ENCODE results near the gene NPC2.

Gene NPC2

DNA sequence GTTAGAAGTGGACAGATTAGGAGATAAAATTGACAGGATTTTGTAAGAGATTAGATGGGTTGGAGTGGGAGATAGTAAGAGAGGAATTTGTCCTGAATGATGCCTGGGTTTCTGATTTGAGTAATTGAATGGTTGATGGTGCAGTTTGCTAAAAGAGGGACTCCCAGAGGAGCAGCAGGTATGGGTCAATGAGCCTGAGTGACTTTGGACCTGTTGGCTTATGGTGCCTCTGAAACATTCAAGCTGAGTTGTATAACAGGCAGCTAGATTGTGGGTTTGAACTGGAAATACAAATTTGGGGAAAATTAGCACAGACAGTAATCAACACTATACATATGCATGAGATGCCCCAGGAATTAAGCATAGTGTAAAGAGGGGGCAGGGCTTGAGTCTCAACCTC is 50.3 kb downstream of the NPC2 start:
- Histone ChIP-seq H3K9ac (ENCODE audit: insufficient read length) (no peak overlapping the region), H3K27ac (no peak overlapping the region)
- no peak for TF ChIP-seq EZH2 (IDR thresholded peaks at IDR 0.05)

DNA sequence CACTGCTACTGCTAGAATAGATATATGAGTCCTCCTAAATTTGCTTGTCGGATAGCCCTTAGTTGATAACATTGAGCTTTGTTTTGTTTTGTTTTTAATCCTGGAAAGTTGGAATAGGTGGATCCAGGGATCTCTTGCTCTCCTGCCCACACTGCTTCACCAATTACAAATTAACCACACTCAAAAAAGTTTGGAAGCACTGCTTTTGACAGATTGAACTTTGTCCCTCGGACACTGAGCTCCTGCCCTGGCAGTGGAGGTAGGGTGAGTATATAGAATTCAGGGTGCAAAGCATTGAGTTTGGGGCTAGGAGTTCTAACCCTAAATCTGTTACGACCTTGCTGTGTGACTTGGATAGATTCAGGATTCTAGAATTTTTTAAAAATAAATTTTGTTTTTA is 52.0 kb downstream of the NPC2 start:
- Histone ChIP-seq H3K36me3 (ENCODE audit: insufficient read depth, low read length) (no peaks in the 10 kb centered on the region), H3K9ac (ENCODE audit: insufficient read length) (no peak overlapping the region), H3K4me3 (no peak overlapping the region), H3K9me3 (ENCODE audit: low read depth, low read length) (no peaks in the 10 kb centered on the region), H3K27ac (no peak overlapping the region)
- no peak for DNase-seq (ENCODE audit: low read depth, low spot score)
- TF ChIP-seq POLR2AphosphoS5 (IDR thresholded peaks at IDR 0.05; ENCODE audit: borderline replicate concordance, low read depth, low read length): no peak
- no peak for TF ChIP-seq EZH2 (IDR thresholded peaks at IDR 0.05)
- no peak for TF ChIP-seq FOXP2 (optimal IDR thresholded peaks at IDR 0.05; ENCODE audit: control extremely low read depth, extremely low read length, insufficient read depth)

More for the DNA sequence above, 50.3 kb downstream of the NPC2 start:
- DNase-seq (ENCODE audit: low read depth, low spot score): no peak
- Histone ChIP-seq H3K9me3 (ENCODE audit: low read depth, low read length) (no peaks in the 10 kb centered on the region), H3K4me3 (no peak overlapping the region), H3K36me3 (ENCODE audit: insufficient read depth, low read length) (no peaks in the 10 kb centered on the region)

DNA sequence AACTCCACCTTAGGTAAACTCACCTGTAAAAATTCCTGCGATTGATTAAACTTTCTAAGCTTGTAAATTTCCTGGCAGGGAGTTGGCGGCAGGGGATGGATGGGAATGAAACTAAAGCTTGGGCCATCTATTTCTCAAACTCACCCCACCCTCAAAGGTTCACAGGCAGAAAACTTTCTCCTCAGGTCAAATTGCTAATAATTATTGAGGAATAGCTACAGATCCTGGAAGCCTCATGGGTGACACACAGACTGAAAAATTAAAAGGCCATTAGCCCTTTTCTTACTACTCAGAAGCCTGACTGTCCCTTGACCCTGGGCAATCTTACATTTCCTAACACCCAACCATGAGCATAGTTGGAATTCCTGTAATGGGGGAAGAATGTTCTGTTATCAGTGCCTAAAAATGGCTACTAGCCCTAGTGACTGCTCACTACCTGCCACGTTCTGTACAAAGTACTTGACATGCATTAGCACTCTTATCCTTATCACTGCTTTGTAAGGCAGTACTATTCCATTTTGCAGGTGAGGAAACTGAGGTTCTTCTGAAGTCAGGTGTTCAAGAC is 54.7 kb downstream of the NPC2 start:
- no peak for TF ChIP-seq EZH2 (IDR thresholded peaks at IDR 0.05)
- no peak for TF ChIP-seq FOXP2 (optimal IDR thresholded peaks at IDR 0.05; ENCODE audit: control extremely low read depth, extremely low read length, insufficient read depth)
- TF ChIP-seq POLR2AphosphoS5 (IDR thresholded peaks at IDR 0.05; ENCODE audit: borderline replicate concordance, low read depth, low read length): no peak
- H3K4me3 ChIP-seq: no peak overlapping the region
- no peaks in the 10 kb centered on the region for H3K36me3 ChIP-seq (ENCODE audit: insufficient read depth, low read length)
- no peak overlapping the region for H3K27ac ChIP-seq
- DNase-seq (ENCODE audit: low read depth, low spot score): no peak
- H3K9me3 ChIP-seq (ENCODE audit: low read depth, low read length): no peaks in the 10 kb centered on the region
- no peak overlapping the region for H3K9ac ChIP-seq (ENCODE audit: insufficient read length)

DNA sequence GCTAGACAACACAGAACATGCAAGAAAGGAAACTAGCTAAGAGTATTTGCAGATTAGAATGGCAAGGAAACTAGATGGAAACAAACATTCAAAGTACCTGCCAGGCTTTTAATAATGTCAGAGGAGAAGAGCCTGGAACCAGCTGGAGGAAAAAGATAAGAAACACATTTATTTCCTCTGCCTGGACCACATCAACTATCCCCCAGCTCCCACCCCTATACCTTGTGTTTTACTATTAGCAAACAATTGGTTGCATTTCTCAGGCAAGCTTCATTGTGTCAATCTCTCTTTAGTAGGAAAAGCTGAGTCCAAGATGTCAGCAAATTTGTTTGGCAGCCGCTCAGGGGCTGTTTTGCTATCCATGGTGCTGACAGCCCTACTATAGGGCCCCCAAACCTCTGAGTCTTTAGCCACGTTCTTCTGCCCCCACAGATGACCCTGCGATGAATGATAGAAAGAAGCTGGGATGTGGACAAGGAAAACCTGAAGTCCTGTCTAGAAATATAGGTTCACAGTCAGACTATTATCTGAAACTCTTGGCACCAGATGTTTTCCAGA is 55.5 kb downstream of the NPC2 start:
- no peak overlapping the region for H3K9ac ChIP-seq (ENCODE audit: insufficient read length)
- no peak for TF ChIP-seq POLR2AphosphoS5 (IDR thresholded peaks at IDR 0.05; ENCODE audit: borderline replicate concordance, low read depth, low read length)
- no peak for TF ChIP-seq EZH2 (IDR thresholded peaks at IDR 0.05)
- TF ChIP-seq FOXP2 (optimal IDR thresholded peaks at IDR 0.05; ENCODE audit: control extremely low read depth, extremely low read length, insufficient read depth): no peak
- no peak for DNase-seq (ENCODE audit: low read depth, low spot score)

DNA sequence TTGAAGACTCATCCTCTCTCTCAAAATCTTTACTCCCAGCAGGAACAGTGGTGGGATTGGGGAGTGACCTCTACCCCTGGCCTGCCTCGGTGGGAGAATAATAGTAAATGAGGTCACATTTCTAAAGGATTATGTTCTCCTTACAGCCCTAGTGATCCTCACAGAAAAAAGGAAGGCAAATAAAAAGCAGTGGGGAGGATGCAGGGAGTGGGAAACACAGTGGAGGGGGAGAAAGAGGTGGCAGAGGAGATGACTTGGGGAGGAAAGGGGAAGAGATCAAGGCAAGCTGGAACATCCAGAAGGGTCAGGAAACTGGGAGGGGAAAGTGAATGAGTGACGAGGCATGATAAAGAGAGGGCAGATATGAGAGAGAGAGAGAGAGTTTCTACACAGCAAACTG is 58.8 kb downstream of the NPC2 start:
- no peaks in the 10 kb centered on the region for H3K36me3 ChIP-seq (ENCODE audit: insufficient read depth, low read length)
- no peak for DNase-seq (ENCODE audit: low read depth, low spot score)
- no peak overlapping the region for H3K27ac ChIP-seq
- H3K9me3 ChIP-seq (ENCODE audit: low read depth, low read length): no peaks in the 10 kb centered on the region
- TF ChIP-seq EZH2 (IDR thresholded peaks at IDR 0.05) (no peak), POLR2AphosphoS5 (IDR thresholded peaks at IDR 0.05; ENCODE audit: borderline replicate concordance, low read depth, low read length) (no peak), FOXP2 (optimal IDR thresholded peaks at IDR 0.05; ENCODE audit: control extremely low read depth, extremely low read length, insufficient read depth) (no peak)
- no peak overlapping the region for H3K4me3 ChIP-seq
- no peak overlapping the region for H3K9ac ChIP-seq (ENCODE audit: insufficient read length)

More for the DNA sequence above, 55.5 kb downstream of the NPC2 start:
- H3K4me3 ChIP-seq: no peak overlapping the region
- H3K9me3 ChIP-seq (ENCODE audit: low read depth, low read length): no peaks in the 10 kb centered on the region
- H3K36me3 ChIP-seq (ENCODE audit: insufficient read depth, low read length): no peaks in the 10 kb centered on the region
- no peak overlapping the region for H3K27ac ChIP-seq

DNA sequence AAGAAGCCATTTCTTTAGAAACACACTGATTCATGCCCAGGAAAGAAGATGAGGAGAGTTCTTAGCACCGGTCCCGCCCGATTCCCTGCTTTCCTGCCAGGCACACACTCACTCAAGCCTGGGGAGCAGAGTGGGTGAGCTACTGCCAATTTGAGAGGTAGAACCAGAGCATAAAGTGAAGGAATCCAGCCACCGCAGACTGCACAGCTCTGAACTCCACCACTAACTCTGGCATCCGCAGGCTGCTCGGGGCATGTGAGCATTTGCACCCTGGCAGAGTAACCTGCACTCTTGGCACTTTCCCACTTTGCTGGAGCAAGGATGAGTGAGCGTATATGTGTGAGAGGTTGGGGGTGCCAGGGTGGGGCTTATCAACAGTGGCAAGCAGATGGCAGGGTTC is 63.1 kb downstream of the NPC2 start:
- Histone ChIP-seq H3K27ac (no peak overlapping the region), H3K9me3 (ENCODE audit: low read depth, low read length) (no peaks in the 10 kb centered on the region), H3K36me3 (ENCODE audit: insufficient read depth, low read length) (no peaks in the 10 kb centered on the region), H3K4me3 (no peak overlapping the region), H3K9ac (ENCODE audit: insufficient read length) (no peak overlapping the region)
- DNase-seq (ENCODE audit: low read depth, low spot score): no peak
- TF ChIP-seq FOXP2 (optimal IDR thresholded peaks at IDR 0.05; ENCODE audit: control extremely low read depth, extremely low read length, insufficient read depth) (no peak), EZH2 (IDR thresholded peaks at IDR 0.05) (no peak), POLR2AphosphoS5 (IDR thresholded peaks at IDR 0.05; ENCODE audit: borderline replicate concordance, low read depth, low read length) (no peak)

All from SK-N-MC (cell line).